HG02678 (cell line): ENCODE measurements around the gene BAG5.

Experiments used
- ATAC-seq: cut with Tn5 transposase; IDR thresholded peaks from one replicate; pipeline ENCODE4 v1.9.1; 2021; ENCODE audit warnings: mild to moderate bottlenecking, moderate library complexity; ENCODE audit not compliant: unreplicated experiment

BAG5 gene

DNA sequence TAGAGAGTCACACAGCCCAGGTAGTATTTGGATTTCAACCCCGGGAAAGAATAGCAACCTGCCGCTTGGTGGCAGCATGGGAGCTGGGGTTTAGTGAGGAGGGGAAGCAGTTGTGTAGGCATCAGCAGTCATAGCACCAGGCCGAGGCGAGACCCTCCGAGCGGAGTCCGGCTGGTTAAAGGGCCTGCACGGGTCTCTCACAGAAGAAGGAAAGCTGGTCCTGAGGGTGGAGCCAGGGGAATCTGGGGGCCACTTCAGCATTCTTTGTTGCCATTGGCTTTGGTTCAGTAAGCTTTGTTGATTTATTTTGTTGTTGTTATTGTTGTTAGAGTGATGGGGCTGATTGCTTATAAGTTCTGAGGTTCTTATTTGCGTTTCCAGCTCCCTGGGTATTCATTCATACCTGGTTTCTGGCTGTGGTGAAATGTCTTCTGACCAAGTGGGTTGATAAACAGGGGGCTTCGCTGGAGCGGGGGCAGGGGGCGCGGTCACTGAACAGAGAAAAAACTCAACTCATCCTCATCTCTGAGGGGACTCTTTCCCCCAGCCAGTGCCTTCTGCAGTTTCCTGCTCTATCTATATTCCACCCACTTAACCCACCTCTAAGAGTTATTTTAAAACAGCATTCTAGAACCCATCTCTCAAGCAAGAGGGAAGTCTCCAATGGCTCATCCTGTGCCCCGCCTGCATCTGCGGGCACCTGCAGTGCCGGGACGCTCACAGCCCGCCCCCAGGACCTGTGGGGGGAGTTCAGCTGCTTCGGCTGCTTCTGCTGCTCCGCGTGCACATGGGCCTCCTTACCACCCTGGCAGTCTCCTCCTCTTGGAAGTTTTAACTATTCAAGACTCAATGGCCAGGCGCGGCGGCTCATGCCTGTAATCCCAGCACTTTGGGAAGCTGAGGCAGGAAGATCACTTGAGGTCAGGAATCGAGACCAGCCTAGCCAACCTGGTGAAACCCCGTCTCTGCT, 51.4 kb downstream of the BAG5 start:
- ATAC-seq, result no peak

- no peak for ATAC-seq
Observed at GRCh38 chr14:103509864-103510723, 52.4 kb downstream of the BAG5 start.

DNA sequence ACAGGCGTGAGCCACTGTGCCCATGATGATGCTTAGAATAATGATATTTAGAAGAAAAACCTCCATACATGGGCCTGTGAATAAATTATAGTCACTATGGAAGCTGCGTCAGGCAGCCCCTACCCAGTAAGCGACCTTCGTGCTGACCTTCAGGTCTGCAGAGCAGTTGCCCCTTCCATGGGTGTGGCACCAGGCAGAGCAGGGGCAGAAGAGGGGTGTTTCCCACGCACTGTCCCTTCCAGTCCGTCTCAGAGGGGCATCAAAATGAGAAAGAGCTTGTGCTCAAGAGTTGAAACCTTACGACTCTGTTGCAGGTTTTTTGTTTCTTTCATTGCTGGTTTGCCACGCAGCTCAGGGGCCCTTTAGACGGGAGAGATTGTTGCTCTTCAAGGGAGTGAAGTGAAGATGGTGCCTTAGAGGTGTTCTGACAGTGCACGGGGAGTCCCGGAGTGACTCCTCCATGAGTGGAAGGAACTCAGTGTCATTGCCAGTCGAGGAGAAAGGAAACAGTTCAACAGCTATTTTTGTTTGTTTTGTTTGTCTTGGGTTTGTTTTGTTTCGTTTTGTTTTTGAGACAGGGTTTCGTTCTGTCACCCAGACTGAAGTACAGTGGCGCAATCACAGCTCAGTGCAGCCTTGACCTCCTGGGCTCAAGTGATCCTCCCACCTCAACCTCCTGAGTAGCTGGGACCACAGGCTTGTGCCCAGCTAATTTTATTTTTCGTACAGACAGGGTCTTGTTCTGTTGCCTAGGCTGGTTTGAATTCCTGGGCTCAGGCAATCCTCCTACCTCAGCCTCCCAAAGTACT, 53.7 kb downstream of the BAG5 start:
- no peak for ATAC-seq

- ATAC-seq, result no peak
Observed at GRCh38 chr14:103507751-103508150, 54.7 kb downstream of the BAG5 start.
